ENCODE measurements around the gene SPAM1.

The SPAM1 gene

DNA sequence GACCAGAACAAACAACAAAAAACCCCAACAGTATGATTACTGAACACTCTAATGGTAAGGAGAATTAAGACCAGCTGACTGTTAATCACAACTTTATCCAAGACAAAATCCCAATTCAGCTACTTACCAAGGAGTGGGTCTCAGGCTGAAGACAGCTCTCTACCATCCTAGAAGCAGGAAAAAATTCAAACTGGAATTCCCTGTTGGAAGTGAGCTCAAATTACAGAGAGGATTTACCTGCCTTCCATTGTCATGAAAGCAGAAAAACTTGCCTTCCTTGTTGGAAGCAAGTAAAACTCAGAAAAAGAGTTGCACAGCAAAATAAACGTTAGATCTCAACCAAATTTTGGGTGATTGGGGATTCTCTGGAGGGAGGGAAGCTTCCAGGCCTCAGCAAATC is 20.9 kb downstream of the SPAM1 start:
- no peak for DNase-seq (ENCODE audit: low spot score)
- TF ChIP-seq, protein P1, sequence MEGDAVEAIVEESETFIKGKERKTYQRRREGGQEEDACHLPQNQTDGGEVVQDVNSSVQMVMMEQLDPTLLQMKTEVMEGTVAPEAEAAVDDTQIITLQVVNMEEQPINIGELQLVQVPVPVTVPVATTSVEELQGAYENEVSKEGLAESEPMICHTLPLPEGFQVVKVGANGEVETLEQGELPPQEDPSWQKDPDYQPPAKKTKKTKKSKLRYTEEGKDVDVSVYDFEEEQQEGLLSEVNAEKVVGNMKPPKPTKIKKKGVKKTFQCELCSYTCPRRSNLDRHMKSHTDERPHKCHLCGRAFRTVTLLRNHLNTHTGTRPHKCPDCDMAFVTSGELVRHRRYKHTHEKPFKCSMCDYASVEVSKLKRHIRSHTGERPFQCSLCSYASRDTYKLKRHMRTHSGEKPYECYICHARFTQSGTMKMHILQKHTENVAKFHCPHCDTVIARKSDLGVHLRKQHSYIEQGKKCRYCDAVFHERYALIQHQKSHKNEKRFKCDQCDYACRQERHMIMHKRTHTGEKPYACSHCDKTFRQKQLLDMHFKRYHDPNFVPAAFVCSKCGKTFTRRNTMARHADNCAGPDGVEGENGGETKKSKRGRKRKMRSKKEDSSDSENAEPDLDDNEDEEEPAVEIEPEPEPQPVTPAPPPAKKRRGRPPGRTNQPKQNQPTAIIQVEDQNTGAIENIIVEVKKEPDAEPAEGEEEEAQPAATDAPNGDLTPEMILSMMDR (IDR thresholded peaks at IDR 0.05; ENCODE audit: extremely low read depth, insufficient read depth, missing control alignments): no peak
- in situ Hi-C loops (cut with MboI; ENCODE audit: low pct_unique_long_range_greater_than_20kb, low sequenced_read_pairs, unreplicated experiment): no loop called here

DNA sequence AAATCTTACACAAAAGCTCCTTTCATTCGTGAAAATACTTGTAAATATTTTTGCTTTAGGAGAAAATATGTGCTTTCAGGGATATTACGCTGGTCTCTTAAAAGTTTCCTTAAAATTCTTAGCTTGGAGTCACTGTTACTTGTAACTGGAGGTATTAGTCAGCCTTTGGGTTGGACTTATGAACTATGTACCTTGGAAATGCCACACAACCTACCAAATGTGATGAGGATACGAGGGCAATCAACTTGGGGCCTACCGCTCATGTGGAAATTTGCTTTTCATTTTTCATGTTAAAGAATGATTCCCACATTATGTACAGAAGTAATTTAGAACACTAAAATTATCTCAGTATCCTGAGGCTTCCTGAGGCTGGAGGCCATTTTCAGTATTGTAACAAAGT is 23.1 kb downstream of the SPAM1 start:
- TF ChIP-seq, protein P1 (IDR thresholded peaks at IDR 0.05; ENCODE audit: extremely low read depth, insufficient read depth, missing control alignments): no peak
- DNase-seq (ENCODE audit: low spot score): no peak
- in situ Hi-C loops (cut with MboI; ENCODE audit: low pct_unique_long_range_greater_than_20kb, low sequenced_read_pairs, unreplicated experiment): no loop called here

GRCh38 chr7:123958186-123958703 is 33.2 kb downstream of the SPAM1 start:
- no peak for DNase-seq (ENCODE audit: low spot score)
- TF ChIP-seq, protein P1 (IDR thresholded peaks at IDR 0.05; ENCODE audit: extremely low read depth, insufficient read depth, missing control alignments): no peak

DNA sequence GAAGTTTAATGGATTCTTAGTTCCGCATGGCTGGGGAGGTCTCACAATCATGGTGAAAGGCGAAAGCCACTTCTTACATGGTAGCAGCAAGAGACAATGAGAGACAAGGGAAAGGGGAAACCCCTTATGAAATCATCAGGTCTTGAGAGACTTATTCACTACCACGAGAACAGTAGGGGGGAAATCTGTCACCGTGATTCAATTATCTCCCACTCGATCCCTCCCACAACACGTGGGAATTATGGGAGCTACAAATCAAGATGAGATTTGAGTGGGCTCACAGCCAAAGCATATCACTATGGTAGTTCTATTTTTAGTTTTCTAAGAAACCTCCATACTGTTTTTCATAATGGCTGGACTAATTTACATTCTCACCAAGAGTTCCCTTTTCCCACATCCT is 36.7 kb downstream of the SPAM1 start:
- TF ChIP-seq, protein P1 (IDR thresholded peaks at IDR 0.05; ENCODE audit: extremely low read depth, insufficient read depth, missing control alignments): no peak

More at GRCh38 chr7:123958186-123958703, 33.2 kb downstream of the SPAM1 start:
- in situ Hi-C loops (cut with MboI; ENCODE audit: low pct_unique_long_range_greater_than_20kb, low sequenced_read_pairs, unreplicated experiment): no loop called here

DNA sequence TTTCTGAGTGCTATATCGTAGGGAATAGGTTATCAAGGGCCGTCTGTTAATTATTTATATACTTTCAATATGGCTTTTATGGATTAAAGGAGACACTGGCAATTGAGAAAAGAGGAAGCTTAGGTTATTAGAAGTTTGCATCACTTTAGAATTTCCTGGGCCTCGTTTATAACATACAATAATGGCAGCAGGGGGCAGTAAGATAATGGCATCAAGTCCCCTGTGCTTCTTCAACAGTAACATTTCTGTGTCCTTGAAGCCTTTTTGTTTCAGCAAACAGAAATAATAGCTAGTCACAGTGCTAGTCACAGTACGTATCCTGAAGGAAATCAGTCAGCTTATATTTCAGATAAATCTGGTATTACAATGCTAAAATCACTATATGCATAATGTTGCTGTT is 41.9 kb downstream of the SPAM1 start:
- in situ Hi-C loops (cut with MboI; ENCODE audit: low pct_unique_long_range_greater_than_20kb, low sequenced_read_pairs, unreplicated experiment): no loop called here
- TF ChIP-seq, protein P1 (IDR thresholded peaks at IDR 0.05; ENCODE audit: extremely low read depth, insufficient read depth, missing control alignments): no peak
- no peak for DNase-seq (ENCODE audit: low spot score)

More for the DNA sequence above, 36.7 kb downstream of the SPAM1 start:
- in situ Hi-C loops (cut with MboI; ENCODE audit: low pct_unique_long_range_greater_than_20kb, low sequenced_read_pairs, unreplicated experiment): no loop called here
- DNase-seq (ENCODE audit: low spot score): no peak

DNA sequence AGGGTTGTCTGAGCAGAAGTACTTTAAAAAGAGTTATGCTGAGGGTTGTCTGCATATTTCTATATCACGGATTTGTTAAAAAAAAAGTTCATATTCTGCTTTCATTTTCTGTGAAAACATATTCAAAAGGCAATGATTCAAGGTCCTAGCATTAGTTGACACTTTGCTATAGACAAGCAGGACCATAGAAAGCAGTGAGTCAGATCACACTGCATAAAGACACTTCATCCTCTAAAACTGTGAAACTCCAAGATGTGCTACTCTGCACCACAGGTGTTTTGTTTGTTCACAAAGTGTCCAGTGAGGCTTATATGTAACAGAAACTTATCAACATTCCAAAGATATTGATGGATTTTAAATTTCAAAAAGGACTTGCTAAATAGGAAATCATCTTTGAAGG is 47.0 kb downstream of the SPAM1 start:
- in situ Hi-C loops (cut with MboI; ENCODE audit: low pct_unique_long_range_greater_than_20kb, low sequenced_read_pairs, unreplicated experiment): no loop called here
- no peak for DNase-seq (ENCODE audit: low spot score)

More for the DNA sequence above, 47.0 kb downstream of the SPAM1 start:
- TF ChIP-seq, protein P1 (IDR thresholded peaks at IDR 0.05; ENCODE audit: extremely low read depth, insufficient read depth, missing control alignments): no peak
